ENCODE data around the gene MAL. TPM values are rescaled to one million over a fixed set of nuclear protein-coding genes. Genes with fewer than 3 reads are reported as not detected.
A peak's percentile ranks its signal among the peaks of the same experiment; 100 is the strongest.
"Not testable (repeated sequence)": the region's sequence is repeated elsewhere in the genome, so short reads cannot be mapped to it uniquely, and the experiment has no call there.

Gene MAL
- polyA plus RNA-seq, 5 donors: 0.51 to 2.4 (median 0.78) TPM

DNA sequence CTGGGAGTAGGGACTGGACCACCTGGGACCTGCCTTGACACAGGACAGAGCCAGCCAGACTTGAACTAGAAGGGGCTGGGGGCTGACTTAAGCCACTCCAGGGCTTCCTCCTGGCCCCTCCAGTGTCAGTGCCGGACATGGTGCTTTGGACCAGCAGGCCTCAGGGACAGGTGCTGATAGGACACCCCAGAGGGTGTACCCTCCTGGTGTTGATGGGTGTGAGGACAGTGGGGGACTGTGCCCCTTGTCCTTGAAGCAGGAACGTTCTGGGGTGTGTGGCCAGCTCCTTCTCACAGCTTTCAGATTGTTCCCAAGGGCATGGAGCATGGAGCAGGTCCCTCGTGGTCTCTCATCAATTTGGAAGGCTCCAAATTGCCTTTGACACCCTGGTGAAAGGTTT is 6.8 kb downstream of the MAL start:
- no peak for DNase-seq

DNA sequence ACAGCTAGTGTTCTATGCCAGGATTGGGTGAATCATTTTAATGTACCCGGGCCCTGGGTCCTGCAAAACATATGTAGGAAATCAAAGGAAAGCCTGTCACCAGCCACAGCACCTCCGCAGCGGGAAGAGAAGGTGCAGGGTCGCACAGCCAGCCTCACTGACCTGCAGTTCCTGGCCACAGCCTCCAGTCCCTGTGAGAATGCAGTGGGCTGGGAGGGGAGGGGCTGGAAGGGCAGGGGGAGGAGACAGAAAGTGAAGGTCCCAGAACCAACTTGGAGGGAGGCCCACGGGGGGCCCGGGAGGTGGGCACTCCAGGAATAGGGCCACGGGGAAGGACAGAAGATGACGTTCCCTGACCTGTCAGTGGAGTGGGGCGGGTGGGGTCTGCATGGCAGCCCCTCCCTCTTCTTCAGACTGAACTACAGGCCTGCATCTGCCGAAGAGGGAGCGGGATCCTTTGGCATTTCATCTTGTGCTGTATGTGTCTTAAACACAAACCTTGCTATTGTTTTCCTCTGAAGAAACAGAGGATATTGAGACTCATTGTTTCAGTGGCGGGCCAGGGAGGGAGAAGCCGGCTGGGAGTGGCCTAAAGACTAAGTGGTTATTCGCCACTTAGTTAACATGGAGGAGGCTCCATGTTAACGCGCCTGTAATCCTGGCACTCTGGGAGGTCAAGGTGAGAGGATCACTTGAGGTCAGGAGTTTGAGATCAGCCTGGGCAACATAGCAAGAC is 7.5 kb downstream of the MAL start:
- DNase-seq: no peak

DNA sequence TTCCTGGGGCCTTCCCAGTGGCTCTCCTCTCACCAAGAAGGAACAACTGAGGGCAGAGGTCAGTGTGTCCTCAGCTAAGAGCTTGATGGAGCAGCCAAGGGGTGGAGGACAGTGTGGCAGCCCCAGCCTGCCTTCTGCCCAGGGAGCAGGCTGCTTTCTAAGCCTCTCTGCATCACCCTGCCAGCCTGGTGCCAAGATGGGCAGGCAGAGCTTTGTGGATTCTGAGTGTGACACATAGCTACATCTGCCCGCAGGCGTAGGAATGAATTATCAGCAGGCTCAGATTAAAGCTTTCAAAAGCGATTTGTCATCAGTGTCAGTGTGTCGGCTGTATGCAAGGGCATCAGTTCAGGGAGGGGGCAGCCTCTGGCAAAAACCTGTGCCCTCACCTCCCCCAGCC is 8.7 kb downstream of the MAL start:
- DNase-seq: no peak

DNA sequence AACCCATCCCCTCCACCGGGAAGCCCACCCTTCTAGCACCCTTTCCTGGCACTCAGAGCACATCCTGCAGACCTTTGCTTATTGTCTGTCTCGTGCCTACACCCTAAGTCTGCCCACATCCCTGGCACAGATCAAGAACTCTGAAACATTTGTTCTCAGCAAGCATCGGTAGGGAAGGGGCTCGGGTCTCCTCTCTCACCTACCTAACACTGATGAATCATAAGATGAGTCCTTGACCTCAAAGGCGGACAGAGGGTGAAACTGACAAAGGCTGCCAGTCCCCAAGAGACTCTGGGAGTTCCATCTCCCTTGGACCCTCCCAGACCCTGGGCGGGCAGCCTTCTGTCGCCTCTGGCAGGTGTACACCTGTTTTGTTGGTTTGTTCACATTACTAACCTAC is 9.3 kb downstream of the MAL start:
- no peak for DNase-seq

DNA sequence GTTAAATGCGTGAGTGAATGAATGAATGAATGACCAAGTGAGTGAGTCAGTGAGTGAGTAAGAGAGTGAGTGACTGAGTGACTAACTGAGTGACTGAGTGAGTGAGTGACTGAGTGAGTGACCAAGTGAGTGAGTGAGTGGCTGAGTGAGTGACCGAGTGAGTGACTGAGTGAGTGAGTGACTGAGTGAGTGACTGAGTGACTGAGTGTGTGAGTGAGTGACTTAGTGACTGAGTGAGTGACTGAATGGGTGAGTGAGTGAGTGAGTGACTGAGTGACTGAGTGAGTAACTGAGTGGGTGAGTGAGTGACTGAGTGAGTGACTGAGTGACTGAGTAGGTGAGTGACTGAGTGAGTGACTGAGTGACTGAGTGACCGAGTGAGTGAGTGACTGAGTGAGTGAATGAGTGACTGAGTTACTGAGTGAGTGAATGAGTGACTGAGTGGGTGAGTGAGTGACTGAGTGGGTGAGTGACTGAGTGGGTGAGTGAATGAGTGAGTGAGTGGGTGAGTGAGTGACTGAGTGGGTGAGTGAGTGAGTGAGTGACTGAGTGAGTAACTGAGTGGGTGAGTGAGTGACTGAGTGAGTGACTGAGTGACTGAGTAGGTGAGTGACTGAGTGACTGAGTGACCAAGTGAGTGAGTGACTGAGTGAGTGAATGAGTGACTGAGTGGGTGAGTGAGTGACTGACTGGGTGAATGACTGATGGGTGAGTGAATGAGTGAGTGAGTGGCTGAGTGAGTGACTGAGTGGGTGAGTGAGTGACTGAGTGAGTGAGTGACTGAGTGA is 11.3 kb downstream of the MAL start:
- DNase-seq: no peak

DNA sequence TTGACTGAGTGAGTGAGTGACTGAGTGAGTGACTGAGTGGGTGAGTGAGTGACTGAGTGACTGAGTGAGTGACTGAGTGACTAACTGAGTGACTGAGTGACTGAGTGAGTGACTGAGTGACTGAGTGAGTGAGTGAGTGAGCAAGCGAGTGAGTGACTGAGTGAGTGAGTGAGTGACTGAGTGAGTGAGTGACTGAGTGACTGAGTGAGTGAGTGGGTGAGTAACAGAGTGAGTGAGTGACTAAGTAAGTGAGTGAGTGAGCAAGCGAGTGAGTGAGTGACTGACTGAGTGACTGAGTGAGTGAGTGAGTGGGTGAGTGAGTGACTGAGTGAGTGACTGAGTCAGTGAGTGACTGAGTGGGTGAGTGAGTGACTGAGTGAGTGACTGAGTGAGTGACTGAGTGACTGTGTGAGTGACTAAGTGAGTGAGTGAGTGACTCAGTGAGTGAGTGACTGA is 11.9 kb downstream of the MAL start:
- no peak for DNase-seq

DNA sequence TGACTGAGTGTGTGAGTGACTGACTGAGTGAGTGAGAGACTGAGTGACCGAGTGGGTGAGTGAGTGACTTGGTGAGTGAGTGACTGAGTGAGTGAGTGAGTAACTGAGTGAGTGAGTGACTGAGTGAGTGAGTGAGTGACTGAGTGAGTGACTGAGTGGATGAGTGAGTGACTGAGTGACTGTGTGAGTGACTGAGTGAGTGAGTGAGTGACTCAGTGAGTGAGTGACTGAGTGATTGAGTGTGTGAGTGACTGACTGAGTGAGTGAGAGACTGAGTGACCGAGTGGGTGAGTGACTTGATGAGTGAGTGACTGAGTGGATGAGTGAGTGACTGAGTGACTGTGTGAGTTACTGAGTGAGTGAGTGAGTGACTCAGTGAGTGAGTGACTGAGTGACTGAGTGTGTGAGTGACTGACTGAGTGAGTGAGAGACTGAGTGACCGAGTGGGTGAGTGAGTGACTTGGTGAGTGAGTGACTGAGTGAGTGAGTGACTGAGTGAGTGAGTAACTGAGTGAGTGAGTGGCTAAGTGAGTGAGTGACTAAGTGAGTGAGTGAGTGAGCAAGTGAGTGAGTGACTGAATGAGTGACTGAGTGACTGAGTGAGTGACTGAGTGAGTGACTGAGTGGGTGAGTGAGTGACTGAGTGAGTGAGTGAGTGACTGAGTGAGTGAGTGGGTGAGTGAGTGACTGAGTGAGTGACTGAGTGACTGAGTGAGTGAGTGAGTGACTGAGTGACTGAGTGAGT is 12.5 kb downstream of the MAL start:
- not testable (repeated sequence) for DNase-seq

DNA sequence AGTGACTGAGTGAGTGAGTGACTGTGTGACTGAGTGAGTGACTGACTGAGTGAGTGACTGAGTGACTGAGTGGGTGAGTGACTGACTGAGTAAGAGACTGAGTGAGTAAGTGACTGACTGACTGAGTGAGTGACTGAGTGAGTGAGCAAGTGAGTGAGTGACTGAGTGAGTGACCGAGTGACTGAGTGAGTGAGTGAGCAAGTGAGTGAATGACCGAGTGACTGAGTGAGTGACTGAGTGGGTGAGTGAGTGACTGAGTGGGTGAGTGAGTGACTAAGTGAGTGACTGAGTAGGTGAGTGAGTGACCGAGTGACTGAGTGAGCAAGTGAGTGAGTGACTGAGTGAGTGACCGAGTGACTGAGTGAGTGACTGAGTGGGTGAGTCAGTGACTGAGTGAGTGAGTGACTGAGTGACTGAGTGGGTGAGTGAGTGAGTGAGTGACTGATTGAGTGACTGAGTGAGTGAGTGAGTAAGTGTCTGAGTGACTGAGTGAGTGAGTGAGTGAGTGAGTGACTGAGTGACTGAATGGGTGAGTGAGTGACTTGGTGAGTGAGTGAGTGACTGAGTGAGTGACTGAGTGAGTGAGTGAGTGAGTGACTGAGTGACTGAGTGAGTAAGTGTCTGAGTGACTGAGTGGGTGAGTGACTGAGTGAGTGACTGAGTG is 13.3 kb downstream of the MAL start:
- no peak for DNase-seq

DNA sequence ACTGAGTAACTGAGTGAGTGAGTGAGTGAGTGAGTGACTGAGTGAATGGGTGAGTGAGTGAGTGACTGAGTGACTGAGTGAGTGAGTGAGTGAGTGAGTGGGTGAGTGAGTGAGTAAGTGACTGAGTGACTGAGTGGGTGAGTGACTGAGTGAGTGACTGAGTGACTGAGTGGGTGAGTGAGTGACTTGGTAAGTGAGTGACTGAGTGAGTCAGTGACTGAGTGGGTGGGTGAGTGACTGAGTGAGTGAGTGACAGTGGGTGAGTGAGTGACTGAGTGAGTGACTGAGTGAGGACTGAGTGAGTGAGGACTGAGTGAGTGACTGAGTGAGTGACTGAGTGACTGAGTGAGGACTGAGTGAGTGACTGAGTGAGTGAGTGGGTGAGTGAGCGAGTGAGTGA is 13.9 kb downstream of the MAL start:
- no peak for DNase-seq

DNA sequence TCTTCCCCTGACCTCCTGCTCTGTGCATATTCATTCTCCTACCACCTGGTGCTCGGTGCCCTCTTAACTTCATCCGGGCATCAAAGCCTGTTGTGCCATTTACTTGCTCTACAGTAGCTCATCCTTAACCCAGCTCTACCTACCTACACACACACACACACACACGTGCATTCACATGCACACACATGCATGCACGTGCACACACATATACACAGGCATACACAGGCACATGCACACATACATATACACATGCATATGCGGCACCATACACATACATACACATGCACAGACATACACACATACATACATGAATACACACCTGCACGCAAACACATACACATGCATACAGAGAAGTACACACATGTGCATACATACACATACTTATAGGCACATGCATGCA is 14.5 kb downstream of the MAL start:
- DNase-seq: no peak

DNA sequence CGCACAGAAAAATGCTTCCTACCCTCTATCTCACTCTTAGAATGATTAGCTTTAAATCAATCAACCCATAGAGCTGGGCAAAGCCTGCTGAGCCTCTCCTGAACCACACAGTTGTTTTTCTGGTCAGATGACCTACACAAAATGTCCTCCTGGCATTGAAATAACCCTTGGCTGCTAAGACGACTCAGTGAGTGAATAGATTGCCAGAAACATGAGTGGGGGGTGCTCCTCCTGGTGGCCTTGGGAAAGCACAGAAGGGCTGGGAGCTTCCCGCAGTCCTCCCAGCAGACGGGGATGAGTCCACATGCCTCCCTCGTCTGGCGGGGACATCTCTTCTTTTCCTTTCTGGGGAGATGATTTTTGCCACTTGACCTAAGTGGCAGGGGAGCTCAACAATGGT is 14.9 kb downstream of the MAL start:
- no peak for DNase-seq

DNA sequence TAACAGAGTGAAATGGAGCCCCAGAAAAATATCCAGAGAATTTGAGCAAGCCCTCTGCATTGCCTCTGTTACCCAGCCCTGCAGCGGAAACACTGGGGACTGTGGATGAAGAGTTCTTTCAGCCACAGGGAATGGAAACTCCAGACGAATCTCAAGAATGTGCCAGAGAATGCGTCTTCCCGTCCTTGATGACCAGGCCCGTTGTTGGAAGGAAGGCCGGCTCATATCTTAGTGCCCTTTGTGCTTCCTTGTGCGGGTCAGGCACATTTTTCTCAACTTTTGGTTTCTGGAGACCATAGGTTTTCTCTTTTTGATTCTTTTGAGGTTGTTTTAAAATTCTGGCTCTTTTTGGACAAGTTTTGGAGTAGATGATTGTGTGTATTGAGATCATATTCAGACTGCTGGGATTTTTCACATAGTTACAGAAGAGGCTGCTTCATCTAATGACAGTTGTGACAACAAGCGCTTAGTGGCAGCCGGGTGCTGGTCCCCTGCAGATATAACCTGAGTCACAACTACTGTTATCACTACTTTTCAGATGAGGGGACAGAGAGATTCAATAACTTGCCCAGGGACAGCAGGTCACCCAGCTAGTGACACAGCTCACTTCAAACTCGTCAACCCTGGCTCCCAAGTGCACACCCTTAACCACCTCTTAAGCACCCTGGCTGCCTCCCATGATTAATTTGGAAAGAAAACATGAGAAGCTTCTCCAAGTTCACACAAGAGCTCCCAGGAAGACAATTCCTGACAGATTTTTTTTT is 15.7 kb downstream of the MAL start:
- DNase-seq: no peak

DNA sequence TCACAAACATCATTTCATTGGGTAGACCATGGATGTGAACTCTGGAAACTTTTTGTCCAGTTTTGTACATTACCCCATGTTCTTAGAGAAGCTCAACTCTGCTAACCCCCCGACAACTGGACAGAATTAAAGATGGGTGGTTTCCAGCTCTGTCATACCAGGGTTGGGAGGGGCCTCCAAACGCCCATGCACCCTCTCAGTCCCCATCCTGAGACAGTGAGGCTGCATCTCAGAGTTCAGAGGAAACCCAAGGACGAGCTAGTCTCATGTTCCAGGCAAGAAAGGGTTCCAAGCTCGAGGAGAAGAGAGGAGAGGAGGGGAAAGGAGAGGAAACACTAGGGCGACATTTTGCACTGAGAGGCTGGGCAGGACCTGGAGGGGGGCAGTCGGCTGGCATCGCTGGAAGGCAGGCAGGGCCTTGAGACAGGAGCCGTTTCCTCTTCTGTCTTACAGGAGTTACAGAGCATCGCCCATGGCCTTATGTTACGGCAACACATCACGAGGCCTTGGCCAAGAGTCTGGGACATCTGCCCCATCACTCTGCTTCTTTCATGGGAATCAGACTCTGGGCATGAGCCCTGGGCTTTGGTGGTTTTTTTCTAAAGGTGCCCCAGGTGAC is 16.4 kb downstream of the MAL start:
- no peak for DNase-seq

DNA sequence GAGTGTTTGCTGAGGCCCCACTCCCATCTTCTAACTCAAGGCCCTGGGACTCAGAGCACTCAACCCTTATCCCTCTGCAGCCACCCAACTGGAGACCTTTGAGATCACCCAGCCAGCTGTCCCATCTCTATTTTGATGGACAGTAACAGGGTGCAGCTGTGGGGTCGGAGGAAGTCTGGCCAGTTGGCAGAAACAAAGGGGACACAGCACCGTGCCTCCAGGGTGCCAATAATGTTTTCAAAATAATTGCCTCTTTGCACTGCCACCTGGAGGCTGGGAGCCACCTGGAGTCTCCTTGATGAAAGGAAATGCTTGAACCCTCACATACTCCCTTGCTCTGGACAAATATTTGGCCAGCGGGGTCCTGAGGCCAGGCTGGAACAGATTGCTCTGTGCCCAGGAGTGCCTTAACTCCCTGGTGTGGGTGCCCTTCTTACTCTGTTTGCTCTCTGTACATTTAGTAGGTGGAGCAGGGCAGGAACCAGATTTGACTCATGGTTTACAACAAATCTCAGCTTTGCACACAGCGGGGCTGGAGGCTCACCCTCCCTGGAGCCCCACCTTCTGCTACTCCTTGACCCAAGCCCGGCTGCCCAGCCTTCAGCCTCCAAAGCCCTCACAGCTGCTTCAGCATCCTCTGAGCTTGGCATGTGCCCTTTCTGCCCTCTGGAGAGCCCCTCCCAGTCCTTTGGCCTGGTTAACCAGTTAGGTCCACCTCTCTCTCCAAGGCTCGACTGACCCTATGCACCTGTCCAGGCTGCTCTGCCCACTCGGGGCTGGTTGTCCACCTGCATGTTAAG is 17.2 kb downstream of the MAL start:
- no peak for DNase-seq

DNA sequence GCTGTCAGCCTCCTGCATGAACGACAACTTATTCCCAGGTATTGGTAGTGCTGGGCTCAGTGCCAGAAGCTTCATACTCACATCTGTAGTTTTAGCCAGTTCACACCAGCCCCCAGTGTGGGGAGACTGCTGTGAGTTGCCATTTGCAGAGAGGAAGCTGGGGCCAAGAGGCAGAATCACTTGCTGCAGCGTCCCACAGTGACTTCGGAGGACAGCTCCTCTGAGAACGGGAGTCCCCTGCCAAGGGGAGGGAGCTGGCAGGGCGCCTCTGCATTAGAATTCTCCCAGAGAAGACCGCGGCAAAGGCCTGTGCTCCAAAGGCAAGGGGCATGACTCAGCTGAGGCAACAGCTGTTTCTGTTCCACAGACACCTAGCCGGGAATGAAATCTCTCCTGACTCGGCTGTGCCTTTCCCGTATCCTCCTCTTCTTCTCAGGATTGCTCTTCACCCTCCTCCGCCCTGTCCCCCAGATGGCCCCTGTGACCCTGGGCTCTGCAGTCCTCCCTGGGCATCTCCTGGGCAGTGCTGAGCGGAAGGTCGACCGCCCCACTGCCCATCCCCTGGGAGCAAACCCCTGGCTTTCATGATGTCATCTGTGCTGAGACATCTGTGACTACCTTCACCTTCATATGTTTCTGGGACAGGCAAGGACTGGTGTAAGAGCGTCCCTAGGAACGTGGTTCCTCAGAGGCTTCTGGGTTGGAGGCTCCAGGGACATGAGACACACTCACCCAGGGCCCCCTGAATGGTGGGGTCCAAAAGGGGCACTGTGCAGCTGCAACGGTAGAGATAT is 18.0 kb downstream of the MAL start:
- DNase-seq: peak; percentile 95 to 96

DNA sequence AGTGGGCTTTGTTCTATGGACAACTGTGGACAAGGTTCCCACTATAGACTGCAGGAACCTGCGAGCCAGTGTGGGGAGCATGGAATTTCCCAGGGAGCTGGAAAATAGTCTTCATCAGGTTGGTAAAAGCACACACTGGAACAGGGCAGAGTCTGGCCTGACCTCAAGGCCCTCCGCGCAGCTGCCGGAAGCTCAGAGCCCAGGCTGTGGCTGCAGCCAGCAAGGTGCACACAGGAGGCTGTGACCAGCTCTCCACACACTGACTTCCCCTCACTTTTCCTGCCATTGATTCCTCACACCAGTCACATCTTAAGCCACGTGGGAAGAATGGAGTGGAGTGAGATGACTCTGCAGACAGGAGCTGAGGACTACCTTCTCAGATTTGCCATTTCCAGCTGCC is 19.1 kb downstream of the MAL start:
- no peak for DNase-seq

DNA sequence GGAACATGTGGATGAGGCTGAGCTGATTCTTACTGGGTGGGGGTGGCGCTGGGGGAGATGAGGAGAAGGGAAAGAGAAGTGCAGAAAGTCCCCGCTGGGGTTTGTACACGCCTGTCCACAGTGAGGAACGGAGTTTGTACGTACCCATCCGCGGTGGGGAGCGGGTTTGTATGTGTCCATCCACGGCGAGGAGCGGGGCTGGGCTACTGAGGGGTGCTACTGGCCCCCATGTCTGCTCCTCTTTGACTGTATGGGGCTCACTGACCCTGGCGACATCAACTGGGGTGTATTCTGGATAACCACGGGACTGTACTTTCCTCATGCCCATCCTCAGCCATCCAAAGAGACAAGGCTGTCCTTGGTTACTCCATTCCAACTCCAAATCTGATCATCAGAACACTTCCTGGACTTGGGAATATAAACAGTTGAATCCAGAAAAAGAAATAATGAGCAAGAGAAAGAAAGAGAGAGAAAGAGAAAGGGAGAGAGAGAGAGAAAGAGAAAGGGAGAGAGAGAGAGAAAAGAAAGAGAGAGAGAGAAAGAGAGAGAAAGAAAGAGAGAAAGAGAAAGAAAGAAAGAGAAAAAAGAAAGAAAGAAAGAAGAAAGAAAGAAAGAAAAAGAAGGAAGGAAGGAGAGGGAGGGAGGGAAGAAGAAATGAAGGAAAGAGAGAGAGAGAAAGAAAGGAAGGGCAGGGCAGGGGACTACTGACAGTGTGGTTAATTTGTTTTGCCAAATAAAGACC is 21.0 kb downstream of the MAL start:
- no peak for DNase-seq

Measured in right lung (tissue), 5 donors.